HEK293 (cell line): ENCODE results near the gene THYN1.

Source experiments
- KLF1 ChIP-seq: fragments of 450-650 bp; formaldehyde crosslinking; IDR thresholded peaks from 2 replicates; pipeline ENCODE4 v1.5.1; 2016; ENCODE audit warnings: missing biosample characterization, missing genetic modification characterization
- SP2 ChIP-seq: fragments of 450-650 bp; formaldehyde crosslinking; IDR thresholded peaks from 2 replicates; pipeline ENCODE4 v1.5.1; 2016; ENCODE audit warnings: missing biosample characterization, missing genetic modification characterization
- SP3 ChIP-seq: fragments of 450-650 bp; formaldehyde crosslinking; IDR thresholded peaks from 2 replicates; pipeline ENCODE4 v1.5.1; 2016; ENCODE audit warnings: missing biosample characterization, missing genetic modification characterization
- TRIM28 ChIP-seq: IDR thresholded peaks from 2 replicates; pipeline ENCODE4 v1.6.1; 2011; ENCODE audit warnings: low read length, control low read depth, borderline replicate concordance
- YY2 ChIP-seq: fragments of 450-650 bp; formaldehyde crosslinking; IDR thresholded peaks from 2 replicates; pipeline ENCODE4 v1.5.1; 2016; ENCODE audit warnings: missing biosample characterization, missing genetic modification characterization
- ZBTB48 ChIP-seq: fragments of 450-650 bp; formaldehyde crosslinking; IDR thresholded peaks from 2 replicates; pipeline ENCODE4 v1.5.1; 2016; ENCODE audit warnings: missing biosample characterization, missing genetic modification characterization
- ZBTB7A ChIP-seq: fragments of 450-650 bp; formaldehyde crosslinking; IDR thresholded peaks from 2 replicates; pipeline ENCODE4 v1.5.1; 2016; ENCODE audit warnings: low read depth, missing biosample characterization, missing genetic modification characterization
- ZIC2 ChIP-seq: fragments of 450-650 bp; formaldehyde crosslinking; IDR thresholded peaks from 2 replicates; pipeline ENCODE4 v1.5.1; 2016; ENCODE audit warnings: missing biosample characterization, missing genetic modification characterization
- ZNF10 ChIP-seq: fragments of 450-650 bp; formaldehyde crosslinking; IDR thresholded peaks from 2 replicates; pipeline ENCODE4 v1.5.1; 2017; ENCODE audit warnings: missing biosample characterization, missing genetic modification characterization
- ZNF133 ChIP-seq: fragments of 450-650 bp; formaldehyde crosslinking; IDR thresholded peaks from 2 replicates; pipeline ENCODE4 v1.5.1; 2016; ENCODE audit warnings: missing biosample characterization, missing genetic modification characterization
- ZNF174 ChIP-seq: fragments of 450-650 bp; formaldehyde crosslinking; IDR thresholded peaks from 2 replicates; pipeline ENCODE4 v1.5.0; 2017; ENCODE audit warnings: missing biosample characterization, mild to moderate bottlenecking, missing genetic modification characterization
- ZNF394 ChIP-seq: fragments of 450-650 bp; formaldehyde crosslinking; IDR thresholded peaks from 2 replicates; pipeline ENCODE4 v1.5.1; 2016; ENCODE audit warnings: missing biosample characterization, missing genetic modification characterization, mild to moderate bottlenecking, moderate library complexity, borderline replicate concordance
- ZNF510 ChIP-seq: fragments of 450-650 bp; formaldehyde crosslinking; IDR thresholded peaks from 2 replicates; pipeline ENCODE4 v1.5.1; 2018; ENCODE audit warnings: mild to moderate bottlenecking, missing genetic modification characterization, missing biosample characterization; ENCODE audit not compliant: insufficient replicate concordance
- ZNF549 ChIP-seq: fragments of 450-650 bp; IDR thresholded peaks from 2 replicates; pipeline ENCODE4 v1.5.1; 2018; ENCODE audit warnings: missing biosample characterization, missing genetic modification characterization, mild to moderate bottlenecking, inconsistent platforms, moderate library complexity
- ZNF558 ChIP-seq: fragments of 450-650 bp; formaldehyde crosslinking; IDR thresholded peaks from 2 replicates; pipeline ENCODE4 v1.5.1; 2016; ENCODE audit warnings: missing biosample characterization, missing genetic modification characterization
- ZNF596 ChIP-seq: fragments of 450-650 bp; IDR thresholded peaks from 2 replicates; pipeline ENCODE4 v1.5.0; 2018; ENCODE audit warnings: missing biosample characterization, mild to moderate bottlenecking, missing genetic modification characterization, moderate library complexity
- ZNF629 ChIP-seq: fragments of 450-650 bp; formaldehyde crosslinking; IDR thresholded peaks from 2 replicates; pipeline ENCODE4 v1.5.1; 2017; ENCODE audit warnings: missing biosample characterization, missing genetic modification characterization
- ZNF664 ChIP-seq: fragments of 450-650 bp; formaldehyde crosslinking; IDR thresholded peaks from 2 replicates; pipeline ENCODE4 v1.5.1; 2016; ENCODE audit warnings: missing biosample characterization, missing genetic modification characterization
- ZNF791 ChIP-seq: fragments of 450-650 bp; formaldehyde crosslinking; IDR thresholded peaks from 2 replicates; pipeline ENCODE4 v1.5.1; 2016; ENCODE audit warnings: missing biosample characterization, missing genetic modification characterization
- ZNF843 ChIP-seq: fragments of 450-650 bp; formaldehyde crosslinking; IDR thresholded peaks from 2 replicates; pipeline ENCODE4 v1.5.1; 2016; ENCODE audit warnings: missing biosample characterization, missing genetic modification characterization
- ZSCAN30 ChIP-seq: fragments of 450-650 bp; IDR thresholded peaks from 2 replicates; pipeline ENCODE4 v1.5.1; 2018; ENCODE audit warnings: missing biosample characterization, mild to moderate bottlenecking, missing genetic modification characterization, moderate library complexity
- TF ChIP-seq, protein P1 (sequence below): fragments of 450-650 bp; formaldehyde crosslinking; IDR thresholded peaks from 2 replicates; pipeline ENCODE4 v1.5.1; 2016; ENCODE audit warnings: missing biosample characterization, missing genetic modification characterization
- TF ChIP-seq, protein P2 (sequence below): fragments of 450-650 bp; formaldehyde crosslinking; IDR thresholded peaks from 2 replicates; pipeline ENCODE4 v1.5.1; 2017; ENCODE audit warnings: missing biosample characterization, missing genetic modification characterization
- TF ChIP-seq, protein P3 (sequence below): sonication (generic); formaldehyde crosslinking; IDR thresholded peaks from 2 replicates; pipeline ENCODE4 v1.8.1; 2022; ENCODE audit warnings: mild to moderate bottlenecking, moderate library complexity, missing genetic modification reagents
- TF ChIP-seq, protein P4 (sequence below): fragments of 450-650 bp; formaldehyde crosslinking; IDR thresholded peaks from 2 replicates; pipeline ENCODE4 v1.5.1; 2016; ENCODE audit warnings: missing biosample characterization, missing genetic modification characterization
- TF ChIP-seq, protein P5 (sequence below): fragments of 450-650 bp; formaldehyde crosslinking; optimal IDR thresholded peaks from 2 replicates; pipeline ENCODE3; 2016; ENCODE audit warnings: missing biosample characterization, mild to moderate bottlenecking, missing genetic modification characterization
- TF ChIP-seq, protein P6 (sequence below): fragments of 450-650 bp; formaldehyde crosslinking; IDR thresholded peaks from 2 replicates; pipeline ENCODE4 v1.5.1; 2016; ENCODE audit warnings: missing biosample characterization, missing genetic modification characterization

THYN1 gene

DNA sequence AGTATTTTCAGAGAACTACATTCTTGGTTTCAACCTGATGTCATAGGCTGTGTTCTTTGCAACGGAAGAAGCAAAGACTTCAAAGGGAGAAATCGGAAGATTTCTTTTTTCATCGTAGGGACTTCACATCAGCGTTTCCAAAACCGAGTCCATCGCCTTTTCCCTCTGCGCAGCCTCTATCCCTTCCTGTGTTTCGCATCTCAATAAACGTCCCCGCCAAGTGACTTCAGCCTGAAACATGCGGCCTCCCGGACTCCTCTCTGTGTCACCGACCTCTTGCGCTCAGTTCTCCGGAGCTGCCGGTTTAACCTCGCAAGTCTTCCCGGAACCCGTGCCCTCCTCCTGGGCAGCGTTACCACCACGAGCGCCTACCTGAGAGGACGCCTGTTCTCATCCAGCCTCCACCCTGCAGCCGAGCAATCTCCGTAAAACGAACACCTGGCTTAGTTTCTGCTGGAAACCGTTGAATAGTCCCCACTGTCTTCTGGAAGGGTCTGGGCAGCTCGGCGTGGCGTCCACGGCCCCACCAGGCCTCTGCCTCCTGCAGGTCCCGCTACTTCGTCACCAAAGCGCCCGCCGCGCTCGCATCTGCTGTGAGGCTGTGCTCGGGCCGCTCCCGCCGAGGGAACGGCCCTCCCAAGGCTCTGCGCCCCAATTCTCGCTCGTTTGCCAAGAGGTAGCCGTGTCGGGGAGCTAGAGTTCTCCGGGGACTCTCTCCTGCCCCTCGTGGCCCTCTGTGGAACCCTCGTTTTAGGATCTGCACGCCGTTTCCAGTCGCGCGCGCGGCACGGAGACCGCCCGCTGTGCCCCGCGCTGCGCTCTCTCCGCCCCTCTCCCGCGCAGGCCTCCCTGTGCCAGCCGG lies 22.6 kb upstream of the THYN1 start, which contains the start of gene GLB1L3 (continued):
- no peak for TF ChIP-seq ZNF549 (tag by site-specific recombination)
- peak; percentile 34 for TF ChIP-seq ZNF629
- TF ChIP-seq ZNF10 = no peak
- no peak for TF ChIP-seq ZNF596 (tag by site-specific recombination)
- no peak for TF ChIP-seq ZNF174 (tag by site-specific recombination)
- no peak for TF ChIP-seq ZNF791 (tag by site-specific recombination)
- TF ChIP-seq, protein P1, sequence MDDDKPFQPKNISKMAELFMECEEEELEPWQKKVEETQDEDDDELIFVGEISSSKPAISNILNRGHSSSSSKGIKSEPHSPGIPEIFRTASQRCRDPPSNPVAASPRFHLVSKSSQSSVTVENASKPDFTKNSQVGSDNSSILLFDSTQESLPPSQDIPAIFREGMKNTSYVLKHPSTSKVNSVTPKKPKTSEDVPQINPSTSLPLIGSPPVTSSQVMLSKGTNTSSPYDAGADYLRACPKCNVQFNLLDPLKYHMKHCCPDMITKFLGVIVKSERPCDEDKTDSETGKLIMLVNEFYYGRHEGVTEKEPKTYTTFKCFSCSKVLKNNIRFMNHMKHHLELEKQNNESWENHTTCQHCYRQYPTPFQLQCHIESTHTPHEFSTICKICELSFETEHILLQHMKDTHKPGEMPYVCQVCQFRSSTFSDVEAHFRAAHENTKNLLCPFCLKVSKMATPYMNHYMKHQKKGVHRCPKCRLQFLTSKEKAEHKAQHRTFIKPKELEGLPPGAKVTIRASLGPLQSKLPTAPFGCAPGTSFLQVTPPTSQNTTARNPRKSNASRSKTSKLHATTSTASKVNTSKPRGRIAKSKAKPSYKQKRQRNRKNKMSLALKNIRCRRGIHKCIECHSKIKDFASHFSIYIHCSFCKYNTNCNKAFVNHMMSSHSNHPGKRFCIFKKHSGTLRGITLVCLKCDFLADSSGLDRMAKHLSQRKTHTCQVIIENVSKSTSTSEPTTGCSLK (tag by site-specific recombination) = no peak
- TF ChIP-seq, protein P2, sequence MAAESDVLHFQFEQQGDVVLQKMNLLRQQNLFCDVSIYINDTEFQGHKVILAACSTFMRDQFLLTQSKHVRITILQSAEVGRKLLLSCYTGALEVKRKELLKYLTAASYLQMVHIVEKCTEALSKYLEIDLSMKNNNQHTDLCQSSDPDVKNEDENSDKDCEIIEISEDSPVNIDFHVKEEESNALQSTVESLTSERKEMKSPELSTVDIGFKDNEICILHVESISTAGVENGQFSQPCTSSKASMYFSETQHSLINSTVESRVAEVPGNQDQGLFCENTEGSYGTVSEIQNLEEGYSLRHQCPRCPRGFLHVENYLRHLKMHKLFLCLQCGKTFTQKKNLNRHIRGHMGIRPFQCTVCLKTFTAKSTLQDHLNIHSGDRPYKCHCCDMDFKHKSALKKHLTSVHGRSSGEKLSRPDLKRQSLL = no peak
- no peak for TF ChIP-seq ZNF133 (tag by site-specific recombination)
- TF ChIP-seq, protein P3, sequence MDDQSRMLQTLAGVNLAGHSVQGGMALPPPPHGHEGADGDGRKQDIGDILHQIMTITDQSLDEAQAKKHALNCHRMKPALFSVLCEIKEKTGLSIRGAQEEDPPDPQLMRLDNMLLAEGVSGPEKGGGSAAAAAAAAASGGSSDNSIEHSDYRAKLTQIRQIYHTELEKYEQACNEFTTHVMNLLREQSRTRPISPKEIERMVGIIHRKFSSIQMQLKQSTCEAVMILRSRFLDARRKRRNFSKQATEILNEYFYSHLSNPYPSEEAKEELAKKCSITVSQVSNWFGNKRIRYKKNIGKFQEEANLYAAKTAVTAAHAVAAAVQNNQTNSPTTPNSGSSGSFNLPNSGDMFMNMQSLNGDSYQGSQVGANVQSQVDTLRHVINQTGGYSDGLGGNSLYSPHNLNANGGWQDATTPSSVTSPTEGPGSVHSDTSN (CRISPR knock-in tag) = peak; percentile 36; the same call in 1 of the 2 replicates
- TF ChIP-seq ZNF558 (tag by site-specific recombination) = no peak
- TF ChIP-seq TRIM28 = no peak
- peak; percentile 57 for TF ChIP-seq ZSCAN30 (tag by site-specific recombination)
- TF ChIP-seq, protein P4, sequence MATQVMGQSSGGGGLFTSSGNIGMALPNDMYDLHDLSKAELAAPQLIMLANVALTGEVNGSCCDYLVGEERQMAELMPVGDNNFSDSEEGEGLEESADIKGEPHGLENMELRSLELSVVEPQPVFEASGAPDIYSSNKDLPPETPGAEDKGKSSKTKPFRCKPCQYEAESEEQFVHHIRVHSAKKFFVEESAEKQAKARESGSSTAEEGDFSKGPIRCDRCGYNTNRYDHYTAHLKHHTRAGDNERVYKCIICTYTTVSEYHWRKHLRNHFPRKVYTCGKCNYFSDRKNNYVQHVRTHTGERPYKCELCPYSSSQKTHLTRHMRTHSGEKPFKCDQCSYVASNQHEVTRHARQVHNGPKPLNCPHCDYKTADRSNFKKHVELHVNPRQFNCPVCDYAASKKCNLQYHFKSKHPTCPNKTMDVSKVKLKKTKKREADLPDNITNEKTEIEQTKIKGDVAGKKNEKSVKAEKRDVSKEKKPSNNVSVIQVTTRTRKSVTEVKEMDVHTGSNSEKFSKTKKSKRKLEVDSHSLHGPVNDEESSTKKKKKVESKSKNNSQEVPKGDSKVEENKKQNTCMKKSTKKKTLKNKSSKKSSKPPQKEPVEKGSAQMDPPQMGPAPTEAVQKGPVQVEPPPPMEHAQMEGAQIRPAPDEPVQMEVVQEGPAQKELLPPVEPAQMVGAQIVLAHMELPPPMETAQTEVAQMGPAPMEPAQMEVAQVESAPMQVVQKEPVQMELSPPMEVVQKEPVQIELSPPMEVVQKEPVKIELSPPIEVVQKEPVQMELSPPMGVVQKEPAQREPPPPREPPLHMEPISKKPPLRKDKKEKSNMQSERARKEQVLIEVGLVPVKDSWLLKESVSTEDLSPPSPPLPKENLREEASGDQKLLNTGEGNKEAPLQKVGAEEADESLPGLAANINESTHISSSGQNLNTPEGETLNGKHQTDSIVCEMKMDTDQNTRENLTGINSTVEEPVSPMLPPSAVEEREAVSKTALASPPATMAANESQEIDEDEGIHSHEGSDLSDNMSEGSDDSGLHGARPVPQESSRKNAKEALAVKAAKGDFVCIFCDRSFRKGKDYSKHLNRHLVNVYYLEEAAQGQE (tag by site-specific recombination) = no peak
- TF ChIP-seq ZNF843 = 0 out of 2 replicates have a peak, but pooled peaks have one; percentile 55
- TF ChIP-seq KLF1 (tag by site-specific recombination) = peak; percentile 72; the same call in 1 of the 2 replicates
- TF ChIP-seq ZIC2 = peak; percentile 90
- peak; percentile 54; the same call in 1 of the 2 replicates for TF ChIP-seq SP2 (tag by site-specific recombination)
- TF ChIP-seq SP3 (tag by site-specific recombination) = peak; percentile 32; the same call in 1 of the 2 replicates
- TF ChIP-seq ZNF394 (tag by site-specific recombination) = peak; percentile 22; the same call in 1 of the 2 replicates
- no peak; the same call in 1 of the 2 replicates for TF ChIP-seq ZBTB48 (tag by site-specific recombination)
- no peak for TF ChIP-seq ZBTB7A (tag by site-specific recombination)
- TF ChIP-seq, protein P5, sequence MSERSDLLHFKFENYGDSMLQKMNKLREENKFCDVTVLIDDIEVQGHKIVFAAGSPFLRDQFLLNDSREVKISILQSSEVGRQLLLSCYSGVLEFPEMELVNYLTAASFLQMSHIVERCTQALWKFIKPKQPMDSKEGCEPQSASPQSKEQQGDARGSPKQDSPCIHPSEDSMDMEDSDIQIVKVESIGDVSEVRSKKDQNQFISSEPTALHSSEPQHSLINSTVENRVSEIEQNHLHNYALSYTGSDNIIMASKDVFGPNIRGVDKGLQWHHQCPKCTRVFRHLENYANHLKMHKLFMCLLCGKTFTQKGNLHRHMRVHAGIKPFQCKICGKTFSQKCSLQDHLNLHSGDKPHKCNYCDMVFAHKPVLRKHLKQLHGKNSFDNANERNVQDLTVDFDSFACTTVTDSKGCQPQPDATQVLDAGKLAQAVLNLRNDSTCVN (tag by site-specific recombination) = peak; percentile 96
- peak; percentile 99 for TF ChIP-seq ZNF664 (tag by site-specific recombination)
- no peak for TF ChIP-seq YY2 (tag by site-specific recombination)
- TF ChIP-seq ZNF510 (tag by site-specific recombination) = no peak
- TF ChIP-seq, protein P6, sequence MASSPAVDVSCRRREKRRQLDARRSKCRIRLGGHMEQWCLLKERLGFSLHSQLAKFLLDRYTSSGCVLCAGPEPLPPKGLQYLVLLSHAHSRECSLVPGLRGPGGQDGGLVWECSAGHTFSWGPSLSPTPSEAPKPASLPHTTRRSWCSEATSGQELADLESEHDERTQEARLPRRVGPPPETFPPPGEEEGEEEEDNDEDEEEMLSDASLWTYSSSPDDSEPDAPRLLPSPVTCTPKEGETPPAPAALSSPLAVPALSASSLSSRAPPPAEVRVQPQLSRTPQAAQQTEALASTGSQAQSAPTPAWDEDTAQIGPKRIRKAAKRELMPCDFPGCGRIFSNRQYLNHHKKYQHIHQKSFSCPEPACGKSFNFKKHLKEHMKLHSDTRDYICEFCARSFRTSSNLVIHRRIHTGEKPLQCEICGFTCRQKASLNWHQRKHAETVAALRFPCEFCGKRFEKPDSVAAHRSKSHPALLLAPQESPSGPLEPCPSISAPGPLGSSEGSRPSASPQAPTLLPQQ (tag by site-specific recombination) = peak; percentile 45; the same call in 1 of the 2 replicates
